CD4-positive, alpha-beta T cell (primary cell): ENCODE data around the gene ENC1. TPM values are rescaled to one million over a fixed set of nuclear protein-coding genes. Genes with fewer than 3 reads are reported as not detected.

Experiments used
- ATAC-seq: fragments of 200-7000 bp; cut with Tn5 transposase; one replicate; pipeline ENCODE4 v1.10.0; 2022; ENCODE audit warnings: mild to moderate bottlenecking; ENCODE audit not compliant: poor library complexity
- CTCF ChIA-PET: fragments of 350-600 bp; sonication (Branson Sonifier 250); formaldehyde crosslinking; loops from one replicate; lab custom pipeline; 2021; ENCODE audit warnings: antibody characterized with exemption, inconsistent platforms; lab: Charles Lee
- POLR2A ChIA-PET: fragments of 350-600 bp; sonication (Branson Sonifier 250); formaldehyde crosslinking; loops from one replicate; lab custom pipeline; 2021; ENCODE audit warnings: antibody characterized with exemption, inconsistent platforms; lab: Charles Lee
- DNase-seq, 14 experiments: peaks; one replicate each; pipeline ENCODE4 v3.0.0-alpha.2; 2013 to 2020; ENCODE audit warnings: mixed read lengths in 2 of 14
- H3K27ac ChIP-seq, 2 donors: one replicate each; pipeline versions ENCODE4 v1.5.1 to v1.7.0; 2013; ENCODE audit warnings: low read length in 2 of 2, low read depth in 1 of 2, mild to moderate bottlenecking in 1 of 2
- H3K27me3 ChIP-seq, 2 experiments: 1 replicate in 1 of 2; 2 replicates in 1 of 2; pipeline versions ENCODE4 v1.6.1 to v1.7.0; 2013; ENCODE audit warnings: low read length in 2 of 2, control low read depth in 1 of 2, mild to moderate bottlenecking in 1 of 2, moderate library complexity in 1 of 2; ENCODE audit not compliant: insufficient read depth in 2 of 2, control insufficient read depth in 1 of 2
- H3K36me3 ChIP-seq: one replicate; pipeline ENCODE4 v1.6.1; 2013; ENCODE audit warnings: low read length, control low read depth; ENCODE audit not compliant: insufficient read depth
- H3K4me1 ChIP-seq: one replicate; pipeline ENCODE4 v1.6.1; 2013; ENCODE audit warnings: low read length, control low read depth; ENCODE audit not compliant: insufficient read depth
- H3K4me3 ChIP-seq: one replicate; pipeline ENCODE4 v1.5.1; 2013; ENCODE audit warnings: mild to moderate bottlenecking, low read length, moderate library complexity
- H3K9me3 ChIP-seq, 2 experiments: 1 replicate in 1 of 2; 2 replicates in 1 of 2; pipeline versions ENCODE4 v1.6.1 to v1.7.0; 2013; ENCODE audit warnings: low read length in 2 of 2, mild to moderate bottlenecking in 2 of 2, control low read depth in 1 of 2, moderate library complexity in 1 of 2; ENCODE audit not compliant: control insufficient read depth in 1 of 2, insufficient read depth in 1 of 2
- H3K27ac Mint-ChIP-seq: one replicate; pipeline ENCODE4 v1.8.0; 2020; ENCODE audit warnings: mixed read lengths
- H3K27me3 Mint-ChIP-seq: one replicate; pipeline ENCODE4 v1.8.0; 2021; ENCODE audit warnings: mixed read lengths
- H3K36me3 Mint-ChIP-seq: one replicate; pipeline ENCODE4 v1.8.0; 2021; ENCODE audit warnings: low read depth, mixed read lengths
- H3K4me1 Mint-ChIP-seq: one replicate; pipeline ENCODE4 v1.8.0; 2021; ENCODE audit warnings: low read depth, mixed read lengths
- H3K4me3 Mint-ChIP-seq: one replicate; pipeline ENCODE4 v1.8.0; 2020; ENCODE audit warnings: mild to moderate bottlenecking, mixed read lengths
- H3K9me3 Mint-ChIP-seq: one replicate; pipeline ENCODE4 v1.8.0; 2020; ENCODE audit warnings: mixed read lengths
- intact Hi-C, 2 experiments: fragments of 100-400 bp; cut with DNase I in 1 of 2; cut with micrococcal nuclease in 1 of 2; formaldehyde crosslinking; loops; one replicate each; pipeline versions ENCODE4 v1.15.1 to v1.9.0; 2023 to 2025; cut with DNase I, micrococcal nuclease
- total RNA-seq, 174 experiments: library from RNA in 2 of 174; stranded (reverse) in 2 of 174; gene quantifications; one replicate each; pipeline ENCODE4 v1.2.3 and lab custom pipeline; 2021 to 2026
- TF ChIP-seq, protein P1 (sequence below): fragments of 200-600 bp; IDR thresholded peaks from one replicate; pipeline ENCODE4 v1.8.0; 2022; ENCODE audit warnings: antibody characterized with exemption, mild to moderate bottlenecking

Gene ENC1
- total RNA-seq, 2 experiments from 2014 or later, result 39.6 to 40.1 TPM

DNA sequence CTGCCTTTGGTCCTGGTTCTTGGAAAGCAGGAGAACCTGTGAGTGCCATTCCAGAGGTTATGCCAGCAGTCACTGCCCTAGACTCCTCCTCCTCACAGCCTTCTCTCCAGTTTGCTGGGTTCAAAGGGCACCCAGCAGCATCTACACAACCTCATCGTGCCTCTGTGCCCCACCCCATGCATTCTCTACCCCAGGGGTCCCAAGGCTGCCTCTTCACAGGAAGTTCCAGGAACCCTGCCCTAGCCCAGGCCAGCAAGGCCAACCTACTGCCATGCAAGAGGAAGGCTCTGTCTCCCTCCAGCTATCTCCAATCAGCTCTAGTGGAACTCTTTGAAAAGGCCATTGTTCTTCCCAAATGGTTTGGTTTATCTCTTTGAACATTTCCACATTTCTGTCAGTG lies 21.2 kb downstream of the ENC1 start:
- ChIA-PET POLR2A (no interaction called here), CTCF (no interaction called here)
- Histone ChIP-seq H3K9me3 (peaks cover 0 to under 1% of the 10 kb centered on the region in 2 experiments), H3K36me3 (no peaks in the 10 kb centered on the region), H3K27ac (no peak overlapping the region), H3K4me3 (no peak overlapping the region), H3K27me3 (peaks cover 0 to 3% of the 10 kb centered on the region in 2 experiments), H3K4me1 (no peaks in the 10 kb centered on the region)
- no peak for ATAC-seq
- Mint-ChIP-seq H3K36me3 (no peaks in the 10 kb centered on the region), H3K9me3 (no peaks in the 10 kb centered on the region), H3K27ac (no peak overlapping the region), H3K4me1 (no peaks in the 10 kb centered on the region), H3K4me3 (no peak overlapping the region), H3K27me3 (peaks cover 11% of the 10 kb centered on the region)
- intact Hi-C loops, result no loop called here
- no peak for DNase-seq
- TF ChIP-seq, protein P1, sequence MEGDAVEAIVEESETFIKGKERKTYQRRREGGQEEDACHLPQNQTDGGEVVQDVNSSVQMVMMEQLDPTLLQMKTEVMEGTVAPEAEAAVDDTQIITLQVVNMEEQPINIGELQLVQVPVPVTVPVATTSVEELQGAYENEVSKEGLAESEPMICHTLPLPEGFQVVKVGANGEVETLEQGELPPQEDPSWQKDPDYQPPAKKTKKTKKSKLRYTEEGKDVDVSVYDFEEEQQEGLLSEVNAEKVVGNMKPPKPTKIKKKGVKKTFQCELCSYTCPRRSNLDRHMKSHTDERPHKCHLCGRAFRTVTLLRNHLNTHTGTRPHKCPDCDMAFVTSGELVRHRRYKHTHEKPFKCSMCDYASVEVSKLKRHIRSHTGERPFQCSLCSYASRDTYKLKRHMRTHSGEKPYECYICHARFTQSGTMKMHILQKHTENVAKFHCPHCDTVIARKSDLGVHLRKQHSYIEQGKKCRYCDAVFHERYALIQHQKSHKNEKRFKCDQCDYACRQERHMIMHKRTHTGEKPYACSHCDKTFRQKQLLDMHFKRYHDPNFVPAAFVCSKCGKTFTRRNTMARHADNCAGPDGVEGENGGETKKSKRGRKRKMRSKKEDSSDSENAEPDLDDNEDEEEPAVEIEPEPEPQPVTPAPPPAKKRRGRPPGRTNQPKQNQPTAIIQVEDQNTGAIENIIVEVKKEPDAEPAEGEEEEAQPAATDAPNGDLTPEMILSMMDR, result no peak

DNA sequence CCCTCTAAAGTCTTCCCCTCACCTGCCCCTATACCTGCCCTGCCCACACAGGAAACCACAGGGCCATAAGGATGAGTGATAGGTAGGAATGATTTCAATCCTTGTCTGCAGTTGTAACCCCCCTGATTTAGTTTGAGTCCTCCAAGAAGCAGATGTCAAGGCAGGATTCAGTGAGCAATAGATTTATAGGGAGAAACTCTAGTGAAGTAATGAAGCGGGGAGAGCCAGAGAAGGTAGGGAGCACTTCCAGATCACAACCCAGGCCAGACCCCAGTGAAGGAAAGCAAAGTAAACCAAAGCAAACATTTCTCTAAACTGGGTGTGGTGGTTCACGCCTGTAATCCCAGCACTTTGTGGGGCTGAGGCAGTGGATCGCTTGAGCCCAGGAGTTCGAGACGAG lies 22.4 kb downstream of the ENC1 start:
- Histone ChIP-seq H3K9me3 (no peaks in the 10 kb centered on the region), H3K4me1 (no peaks in the 10 kb centered on the region), H3K4me3 (no peak overlapping the region), H3K36me3 (no peaks in the 10 kb centered on the region), H3K27me3 (peaks cover 0 to 3% of the 10 kb centered on the region in 2 experiments), H3K27ac (no peak overlapping the region)
- ChIA-PET CTCF (no interaction called here), POLR2A (no interaction called here)
- Mint-ChIP-seq H3K27me3 (peaks cover 11% of the 10 kb centered on the region), H3K4me1 (no peaks in the 10 kb centered on the region), H3K36me3 (no peaks in the 10 kb centered on the region), H3K27ac (no peak overlapping the region), H3K9me3 (no peaks in the 10 kb centered on the region), H3K4me3 (no peak overlapping the region)
- DNase-seq (no peak), ATAC-seq (no peak)
- intact Hi-C loops, result no loop called here
- TF ChIP-seq, protein P1, result no peak

DNA sequence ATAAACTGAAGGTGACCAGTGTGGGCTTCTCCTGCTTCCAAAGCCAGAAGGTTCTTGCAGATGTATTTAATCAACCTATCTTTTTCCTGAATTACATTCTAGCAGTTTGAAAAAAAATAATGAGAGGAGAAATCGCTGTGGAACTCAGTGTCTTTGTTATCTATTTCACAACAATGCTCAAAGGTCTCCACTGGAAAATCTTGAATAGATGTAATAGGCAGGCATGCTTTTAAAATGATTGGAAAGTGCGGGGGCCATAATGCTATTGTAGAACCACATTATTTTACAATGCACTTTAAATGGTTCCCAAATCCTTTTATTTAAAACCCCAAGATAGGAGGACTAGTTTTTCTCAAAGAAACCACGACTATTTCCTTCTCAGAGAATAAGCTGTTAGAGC lies 23.3 kb downstream of the ENC1 start:
- ChIA-PET POLR2A (no interaction called here), CTCF (no interaction called here)
- H3K4me1 Mint-ChIP-seq, result no peaks in the 10 kb centered on the region
- intact Hi-C loops, result no loop called here
- Histone ChIP-seq H3K9me3 (no peaks in the 10 kb centered on the region), H3K4me3 (no peak overlapping the region), H3K36me3 (no peaks in the 10 kb centered on the region), H3K27ac (no peak overlapping the region), H3K27me3 (peaks cover 0 to 3% of the 10 kb centered on the region in 2 experiments), H3K4me1 (no peaks in the 10 kb centered on the region)
- H3K27ac Mint-ChIP-seq, result no peak overlapping the region
- peaks cover 8% of the 10 kb centered on the region for H3K27me3 Mint-ChIP-seq
- DNase-seq (no peak), ATAC-seq (no peak)
- no peak overlapping the region for H3K4me3 Mint-ChIP-seq
- no peaks in the 10 kb centered on the region for H3K9me3 Mint-ChIP-seq
- no peaks in the 10 kb centered on the region for H3K36me3 Mint-ChIP-seq
- TF ChIP-seq, protein P1, result no peak
